GM23338 (cell line): ENCODE results near the gene SDC1. TPM values are rescaled to one million over a fixed set of nuclear protein-coding genes. Genes with fewer than 3 reads are reported as not detected.

Experiments
- ATAC-seq: fragments of 200-7000 bp; cut with Tn5 transposase; 3 replicates; pipeline ENCODE4 v1.9.1; 2020
- DNase-seq: peaks from one replicate; pipeline ENCODE4 v3.0.0-alpha.2; 2015; ENCODE audit warnings: low spot score
- H2AFZ ChIP-seq: fragments of 200-600 bp; sonication (generic); 2 replicates; pipeline ENCODE4 v1.8.0; 2016; ENCODE audit warnings: antibody characterized with exemption, mild to moderate bottlenecking, moderate library complexity
- H3F3A ChIP-seq: fragments of 200-600 bp; sonication (generic); replicated peaks from 2 replicates; pipeline ENCODE4 v1.8.0; 2017; ENCODE audit warnings: antibody characterized with exemption, mixed run types, low read depth
- H3K27ac ChIP-seq: fragments of 200-600 bp; sonication (generic); 2 replicates; pipeline ENCODE4 v1.6.1; 2016; ENCODE audit warnings: low read depth
- H3K27me3 ChIP-seq: fragments of 200-600 bp; sonication (generic); 2 replicates; pipeline ENCODE4 v1.8.0; 2016; ENCODE audit warnings: mild to moderate bottlenecking, mixed run types, moderate library complexity; ENCODE audit not compliant: insufficient read depth
- H3K36me3 ChIP-seq: fragments of 200-600 bp; sonication (generic); 2 replicates; pipeline ENCODE4 v1.8.0; 2016; ENCODE audit warnings: mild to moderate bottlenecking; ENCODE audit not compliant: insufficient read depth
- H3K4me1 ChIP-seq: fragments of 200-600 bp; sonication (generic); 2 replicates; pipeline ENCODE4 v1.8.0; 2016; ENCODE audit warnings: mild to moderate bottlenecking, moderate library complexity; ENCODE audit not compliant: insufficient read depth
- H3K4me2 ChIP-seq: fragments of 200-600 bp; sonication (generic); 2 replicates; pipeline ENCODE4 v1.7.1; 2017; ENCODE audit warnings: mixed run types
- H3K4me3 ChIP-seq: fragments of 200-600 bp; sonication (generic); 2 replicates; pipeline ENCODE4 v1.6.1; 2016; ENCODE audit warnings: mixed run types
- H3K79me2 ChIP-seq: fragments of 200-600 bp; sonication (generic); replicated peaks from 2 replicates; pipeline ENCODE4 v1.8.0; 2017; ENCODE audit warnings: mild to moderate bottlenecking; ENCODE audit not compliant: insufficient read depth
- H3K9me2 ChIP-seq: fragments of 200-600 bp; sonication (generic); 2 replicates; pipeline ENCODE4 v1.8.0; 2017; ENCODE audit not compliant: insufficient read depth
- H4K20me1 ChIP-seq: fragments of 200-600 bp; sonication (generic); replicated peaks from 2 replicates; pipeline ENCODE4 v1.8.0; 2017; ENCODE audit warnings: mild to moderate bottlenecking; ENCODE audit not compliant: insufficient read depth
- H3K27ac Mint-ChIP-seq: 2 replicates; pipeline ENCODE4 v1.8.0; 2020; ENCODE audit warnings: inconsistent platforms, mild to moderate bottlenecking, moderate library complexity, mixed read lengths
- H3K27me3 Mint-ChIP-seq: 3 replicates; pipeline ENCODE4 v1.8.0; 2022; ENCODE audit warnings: low read depth, mild to moderate bottlenecking, moderate library complexity, mixed read lengths, inconsistent platforms; ENCODE audit not compliant: insufficient read depth, poor library complexity
- H3K36me3 Mint-ChIP-seq: 3 replicates; pipeline ENCODE4 v1.8.0; 2021; ENCODE audit warnings: low read depth, mild to moderate bottlenecking, inconsistent platforms, moderate library complexity, mixed read lengths
- H3K4me1 Mint-ChIP-seq: 3 replicates; pipeline ENCODE4 v1.8.0; 2020; ENCODE audit warnings: mild to moderate bottlenecking, inconsistent platforms, mixed read lengths
- H3K4me3 Mint-ChIP-seq: 3 replicates; pipeline ENCODE4 v1.8.0; 2021; ENCODE audit warnings: moderate library complexity, mild to moderate bottlenecking, inconsistent platforms, mixed read lengths
- H3K9me3 Mint-ChIP-seq: 3 replicates; pipeline ENCODE4 v1.8.0; 2020; ENCODE audit warnings: moderate library complexity, mild to moderate bottlenecking, inconsistent platforms, mixed read lengths
- CREB1 ChIP-seq: fragments of 250-450 bp; sonication (Bioruptor Pico); IDR thresholded peaks from 2 replicates; pipeline ENCODE4 v1.5.0; 2020; ENCODE audit warnings: low read depth, mild to moderate bottlenecking, moderate library complexity
- EZH2 ChIP-seq: fragments of 200-600 bp; sonication (generic); IDR thresholded peaks from one replicate; pipeline ENCODE4 v1.8.0; 2017; ENCODE audit warnings: antibody characterized with exemption, mild to moderate bottlenecking, low read depth; ENCODE audit not compliant: unreplicated experiment
- EZH2phosphoT487 ChIP-seq: fragments of 200-600 bp; sonication (generic); IDR thresholded peaks from one replicate; pipeline ENCODE4 v1.8.1; 2018; ENCODE audit warnings: antibody characterized with exemption; ENCODE audit not compliant: unreplicated experiment
- JUNB ChIP-seq: IDR thresholded peaks from one replicate; pipeline ENCODE4 v1.6.1; 2016; ENCODE audit warnings: antibody characterized with exemption; ENCODE audit not compliant: unreplicated experiment
- NANOG ChIP-seq: IDR thresholded peaks from 2 replicates; pipeline ENCODE4 v1.6.1; 2016; ENCODE audit warnings: antibody characterized with exemption, borderline replicate concordance
- POLR2AphosphoS5 ChIP-seq: IDR thresholded peaks from 2 replicates; pipeline ENCODE4 v1.6.1; 2016; ENCODE audit warnings: antibody characterized with exemption, low read depth
- STAT1 ChIP-seq: IDR thresholded peaks from one replicate; pipeline ENCODE4 v1.6.1; 2016; ENCODE audit warnings: antibody characterized with exemption; ENCODE audit not compliant: unreplicated experiment
- ZNF114 ChIP-seq: fragments of 250-450 bp; sonication (Bioruptor Pico); IDR thresholded peaks from 2 replicates; pipeline ENCODE4 v1.5.0; 2020; ENCODE audit warnings: mild to moderate bottlenecking, moderate library complexity
- ZNF331 ChIP-seq: fragments of 250-450 bp; sonication (Bioruptor Pico); IDR thresholded peaks from 2 replicates; pipeline ENCODE4 v1.5.0; 2020; ENCODE audit warnings: low read depth, mild to moderate bottlenecking, moderate library complexity
- polyA plus RNA-seq: library from polyadenylated mRNA; unstranded; fragments of >200 nt; fragmentation: Nextera tagmentation; extraction: Ambion mirVana; gene quantifications from 2 replicates; pipeline ENCODE4 v1.2.1, GENCODE V29; 2016
- total RNA-seq: library from RNA; depleted of rRNA; stranded (reverse); fragments of >200 nt; shearing (Covaris generic); gene quantifications from 2 replicates; pipeline ENCODE4 v1.2.3, GENCODE V29; 2014
- TF ChIP-seq, protein P1 (sequence below), 2 experiments: fragments of 200-600 bp in 1 of 2; sonication (generic) in 1 of 2; conservative IDR thresholded peaks; 2 replicates each; pipeline versions ENCODE4 v1.5.1 to v1.6.1; 2016 to 2017; ENCODE audit warnings: antibody characterized with exemption in 2 of 2, low read depth in 2 of 2, mild to moderate bottlenecking in 2 of 2, moderate library complexity in 1 of 2
- TF ChIP-seq, protein P2 (sequence below): IDR thresholded peaks from 2 replicates; pipeline ENCODE4 v1.6.1; 2016; ENCODE audit warnings: antibody characterized with exemption
- TF ChIP-seq, protein P3 (sequence below): IDR thresholded peaks from one replicate; pipeline ENCODE4 v1.6.1; 2018; ENCODE audit warnings: antibody characterized with exemption; ENCODE audit not compliant: unreplicated experiment
- TF ChIP-seq, protein P4 (sequence below): fragments of 250-450 bp; sonication (Bioruptor Pico); IDR thresholded peaks from 2 replicates; pipeline ENCODE4 v1.5.0; 2020; ENCODE audit warnings: mild to moderate bottlenecking, moderate library complexity

Gene SDC1
- total and polyA plus RNA-seq, 2 experiments from 2014 or later, result 16.6 to 43.0 TPM

DNA sequence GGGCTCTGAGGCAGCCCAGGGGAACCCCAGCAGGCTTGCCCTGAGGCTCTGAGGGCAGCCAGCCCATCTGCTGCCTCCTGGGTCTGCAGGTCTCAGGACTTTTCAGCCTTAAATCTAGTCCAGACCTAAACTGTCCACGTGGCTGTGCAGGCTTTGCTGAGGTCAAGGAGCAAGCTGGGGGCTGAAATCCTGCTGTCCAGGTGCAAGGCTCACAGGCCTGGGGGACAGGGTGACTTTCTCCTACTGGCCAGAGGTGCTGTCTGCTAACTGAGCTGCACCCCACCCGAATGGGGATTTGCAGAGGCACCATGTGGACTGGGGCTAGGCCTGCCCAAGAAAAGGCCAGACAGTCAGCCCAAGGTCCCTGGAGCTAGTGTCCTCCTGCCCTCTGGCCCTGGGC is 32.1 kb downstream of the SDC1 start:
- Mint-ChIP-seq H3K4me1 (peaks cover 30% of the 10 kb centered on the region), H3K27me3 (peaks cover 5% of the 10 kb centered on the region), H3K36me3 (no peaks in the 10 kb centered on the region), H3K27ac (no peak overlapping the region), H3K9me3 (no peaks in the 10 kb centered on the region), H3K4me3 (no peak overlapping the region)
- Histone ChIP-seq H3K36me3 (no peaks in the 10 kb centered on the region), H3K9me2 (no peaks in the 10 kb centered on the region), H3K79me2 (no peaks in the 10 kb centered on the region), H2AFZ (no peak overlapping the region), H3K4me2 (no peak overlapping the region), H3K4me3 (no peak overlapping the region), H3K27ac (no peak overlapping the region), H4K20me1 (no peaks in the 10 kb centered on the region), H3K27me3 (no peaks in the 10 kb centered on the region), H3K4me1 (peaks cover 14% of the 10 kb centered on the region; the same call in 1 of the 2 replicates), H3F3A (0 out of 2 replicates have a peak, but pooled peaks cover 6% of the 10 kb centered on the region)
- TF ChIP-seq ZNF114 (CRISPR knock-in tag) (no peak), EZH2phosphoT487 (no peak), JUNB (no peak), ZNF331 (no peak), STAT1 (no peak), POLR2AphosphoS5 (no peak), NANOG (no peak), EZH2 (no peak), CREB1 (no peak)
- TF ChIP-seq, protein P1, sequence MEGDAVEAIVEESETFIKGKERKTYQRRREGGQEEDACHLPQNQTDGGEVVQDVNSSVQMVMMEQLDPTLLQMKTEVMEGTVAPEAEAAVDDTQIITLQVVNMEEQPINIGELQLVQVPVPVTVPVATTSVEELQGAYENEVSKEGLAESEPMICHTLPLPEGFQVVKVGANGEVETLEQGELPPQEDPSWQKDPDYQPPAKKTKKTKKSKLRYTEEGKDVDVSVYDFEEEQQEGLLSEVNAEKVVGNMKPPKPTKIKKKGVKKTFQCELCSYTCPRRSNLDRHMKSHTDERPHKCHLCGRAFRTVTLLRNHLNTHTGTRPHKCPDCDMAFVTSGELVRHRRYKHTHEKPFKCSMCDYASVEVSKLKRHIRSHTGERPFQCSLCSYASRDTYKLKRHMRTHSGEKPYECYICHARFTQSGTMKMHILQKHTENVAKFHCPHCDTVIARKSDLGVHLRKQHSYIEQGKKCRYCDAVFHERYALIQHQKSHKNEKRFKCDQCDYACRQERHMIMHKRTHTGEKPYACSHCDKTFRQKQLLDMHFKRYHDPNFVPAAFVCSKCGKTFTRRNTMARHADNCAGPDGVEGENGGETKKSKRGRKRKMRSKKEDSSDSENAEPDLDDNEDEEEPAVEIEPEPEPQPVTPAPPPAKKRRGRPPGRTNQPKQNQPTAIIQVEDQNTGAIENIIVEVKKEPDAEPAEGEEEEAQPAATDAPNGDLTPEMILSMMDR (conservative IDR thresholded peaks at IDR 0.05; ENCODE audit: low read depth in 2 of 2), result no peak
- TF ChIP-seq, protein P2, sequence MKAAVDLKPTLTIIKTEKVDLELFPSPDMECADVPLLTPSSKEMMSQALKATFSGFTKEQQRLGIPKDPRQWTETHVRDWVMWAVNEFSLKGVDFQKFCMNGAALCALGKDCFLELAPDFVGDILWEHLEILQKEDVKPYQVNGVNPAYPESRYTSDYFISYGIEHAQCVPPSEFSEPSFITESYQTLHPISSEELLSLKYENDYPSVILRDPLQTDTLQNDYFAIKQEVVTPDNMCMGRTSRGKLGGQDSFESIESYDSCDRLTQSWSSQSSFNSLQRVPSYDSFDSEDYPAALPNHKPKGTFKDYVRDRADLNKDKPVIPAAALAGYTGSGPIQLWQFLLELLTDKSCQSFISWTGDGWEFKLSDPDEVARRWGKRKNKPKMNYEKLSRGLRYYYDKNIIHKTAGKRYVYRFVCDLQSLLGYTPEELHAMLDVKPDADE, result no peak
- TF ChIP-seq, protein P3, sequence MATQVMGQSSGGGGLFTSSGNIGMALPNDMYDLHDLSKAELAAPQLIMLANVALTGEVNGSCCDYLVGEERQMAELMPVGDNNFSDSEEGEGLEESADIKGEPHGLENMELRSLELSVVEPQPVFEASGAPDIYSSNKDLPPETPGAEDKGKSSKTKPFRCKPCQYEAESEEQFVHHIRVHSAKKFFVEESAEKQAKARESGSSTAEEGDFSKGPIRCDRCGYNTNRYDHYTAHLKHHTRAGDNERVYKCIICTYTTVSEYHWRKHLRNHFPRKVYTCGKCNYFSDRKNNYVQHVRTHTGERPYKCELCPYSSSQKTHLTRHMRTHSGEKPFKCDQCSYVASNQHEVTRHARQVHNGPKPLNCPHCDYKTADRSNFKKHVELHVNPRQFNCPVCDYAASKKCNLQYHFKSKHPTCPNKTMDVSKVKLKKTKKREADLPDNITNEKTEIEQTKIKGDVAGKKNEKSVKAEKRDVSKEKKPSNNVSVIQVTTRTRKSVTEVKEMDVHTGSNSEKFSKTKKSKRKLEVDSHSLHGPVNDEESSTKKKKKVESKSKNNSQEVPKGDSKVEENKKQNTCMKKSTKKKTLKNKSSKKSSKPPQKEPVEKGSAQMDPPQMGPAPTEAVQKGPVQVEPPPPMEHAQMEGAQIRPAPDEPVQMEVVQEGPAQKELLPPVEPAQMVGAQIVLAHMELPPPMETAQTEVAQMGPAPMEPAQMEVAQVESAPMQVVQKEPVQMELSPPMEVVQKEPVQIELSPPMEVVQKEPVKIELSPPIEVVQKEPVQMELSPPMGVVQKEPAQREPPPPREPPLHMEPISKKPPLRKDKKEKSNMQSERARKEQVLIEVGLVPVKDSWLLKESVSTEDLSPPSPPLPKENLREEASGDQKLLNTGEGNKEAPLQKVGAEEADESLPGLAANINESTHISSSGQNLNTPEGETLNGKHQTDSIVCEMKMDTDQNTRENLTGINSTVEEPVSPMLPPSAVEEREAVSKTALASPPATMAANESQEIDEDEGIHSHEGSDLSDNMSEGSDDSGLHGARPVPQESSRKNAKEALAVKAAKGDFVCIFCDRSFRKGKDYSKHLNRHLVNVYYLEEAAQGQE, result no peak
- TF ChIP-seq, protein P4, sequence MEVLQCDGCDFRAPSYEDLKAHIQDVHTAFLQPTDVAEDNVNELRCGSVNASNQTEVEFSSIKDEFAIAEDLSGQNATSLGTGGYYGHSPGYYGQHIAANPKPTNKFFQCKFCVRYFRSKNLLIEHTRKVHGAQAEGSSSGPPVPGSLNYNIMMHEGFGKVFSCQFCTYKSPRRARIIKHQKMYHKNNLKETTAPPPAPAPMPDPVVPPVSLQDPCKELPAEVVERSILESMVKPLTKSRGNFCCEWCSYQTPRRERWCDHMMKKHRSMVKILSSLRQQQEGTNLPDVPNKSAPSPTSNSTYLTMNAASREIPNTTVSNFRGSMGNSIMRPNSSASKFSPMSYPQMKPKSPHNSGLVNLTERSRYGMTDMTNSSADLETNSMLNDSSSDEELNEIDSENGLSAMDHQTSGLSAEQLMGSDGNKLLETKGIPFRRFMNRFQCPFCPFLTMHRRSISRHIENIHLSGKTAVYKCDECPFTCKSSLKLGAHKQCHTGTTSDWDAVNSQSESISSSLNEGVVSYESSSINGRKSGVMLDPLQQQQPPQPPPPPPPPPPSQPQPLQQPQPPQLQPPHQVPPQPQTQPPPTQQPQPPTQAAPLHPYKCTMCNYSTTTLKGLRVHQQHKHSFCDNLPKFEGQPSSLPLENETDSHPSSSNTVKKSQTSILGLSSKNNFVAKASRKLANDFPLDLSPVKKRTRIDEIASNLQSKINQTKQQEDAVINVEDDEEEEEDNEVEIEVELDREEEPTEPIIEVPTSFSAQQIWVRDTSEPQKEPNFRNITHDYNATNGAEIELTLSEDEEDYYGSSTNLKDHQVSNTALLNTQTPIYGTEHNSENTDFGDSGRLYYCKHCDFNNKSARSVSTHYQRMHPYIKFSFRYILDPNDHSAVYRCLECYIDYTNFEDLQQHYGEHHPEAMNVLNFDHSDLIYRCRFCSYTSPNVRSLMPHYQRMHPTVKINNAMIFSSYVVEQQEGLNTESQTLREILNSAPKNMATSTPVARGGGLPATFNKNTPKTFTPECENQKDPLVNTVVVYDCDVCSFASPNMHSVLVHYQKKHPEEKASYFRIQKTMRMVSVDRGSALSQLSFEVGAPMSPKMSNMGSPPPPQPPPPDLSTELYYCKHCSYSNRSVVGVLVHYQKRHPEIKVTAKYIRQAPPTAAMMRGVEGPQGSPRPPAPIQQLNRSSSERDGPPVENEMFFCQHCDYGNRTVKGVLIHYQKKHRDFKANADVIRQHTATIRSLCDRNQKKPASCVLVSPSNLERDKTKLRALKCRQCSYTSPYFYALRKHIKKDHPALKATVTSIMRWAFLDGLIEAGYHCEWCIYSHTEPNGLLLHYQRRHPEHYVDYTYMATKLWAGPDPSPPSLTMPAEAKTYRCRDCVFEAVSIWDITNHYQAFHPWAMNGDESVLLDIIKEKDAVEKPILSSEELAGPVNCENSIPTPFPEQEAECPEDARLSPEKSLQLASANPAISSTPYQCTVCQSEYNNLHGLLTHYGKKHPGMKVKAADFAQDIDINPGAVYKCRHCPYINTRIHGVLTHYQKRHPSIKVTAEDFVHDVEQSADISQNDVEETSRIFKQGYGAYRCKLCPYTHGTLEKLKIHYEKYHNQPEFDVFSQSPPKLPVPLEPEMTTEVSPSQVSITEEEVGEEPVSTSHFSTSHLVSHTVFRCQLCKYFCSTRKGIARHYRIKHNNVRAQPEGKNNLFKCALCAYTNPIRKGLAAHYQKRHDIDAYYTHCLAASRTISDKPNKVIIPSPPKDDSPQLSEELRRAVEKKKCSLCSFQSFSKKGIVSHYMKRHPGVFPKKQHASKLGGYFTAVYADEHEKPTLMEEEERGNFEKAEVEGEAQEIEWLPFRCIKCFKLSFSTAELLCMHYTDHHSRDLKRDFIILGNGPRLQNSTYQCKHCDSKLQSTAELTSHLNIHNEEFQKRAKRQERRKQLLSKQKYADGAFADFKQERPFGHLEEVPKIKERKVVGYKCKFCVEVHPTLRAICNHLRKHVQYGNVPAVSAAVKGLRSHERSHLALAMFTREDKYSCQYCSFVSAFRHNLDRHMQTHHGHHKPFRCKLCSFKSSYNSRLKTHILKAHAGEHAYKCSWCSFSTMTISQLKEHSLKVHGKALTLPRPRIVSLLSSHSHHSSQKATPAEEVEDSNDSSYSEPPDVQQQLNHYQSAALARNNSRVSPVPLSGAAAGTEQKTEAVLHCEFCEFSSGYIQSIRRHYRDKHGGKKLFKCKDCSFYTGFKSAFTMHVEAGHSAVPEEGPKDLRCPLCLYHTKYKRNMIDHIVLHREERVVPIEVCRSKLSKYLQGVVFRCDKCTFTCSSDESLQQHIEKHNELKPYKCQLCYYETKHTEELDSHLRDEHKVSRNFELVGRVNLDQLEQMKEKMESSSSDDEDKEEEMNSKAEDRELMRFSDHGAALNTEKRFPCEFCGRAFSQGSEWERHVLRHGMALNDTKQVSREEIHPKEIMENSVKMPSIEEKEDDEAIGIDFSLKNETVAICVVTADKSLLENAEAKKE (CRISPR knock-in tag), result no peak
- no peak for ATAC-seq
- DNase-seq, result no peak
